ENCODE measurements around the gene LRRC73.

The LRRC73 gene

GRCh38 chr6:43457643-43458042 lies 52.5 kb downstream of the LRRC73 start:
- FAIRE-seq (no peak), DNase-seq (ENCODE audit: insufficient read length, low spot score) (no peak)
- TF ChIP-seq SPI1 (IDR thresholded peaks at IDR 0.05; ENCODE audit: low read depth, low read length): no peak
- no peak for TF ChIP-seq PAX5 (IDR thresholded peaks at IDR 0.05; ENCODE audit: insufficient read depth, low read length, severe bottlenecking)

Measured in GM12891 (cell line).